PC-3 (cell line): ENCODE measurements around the gene SLC38A6. TPM values are rescaled to one million over a fixed set of nuclear protein-coding genes. Genes with fewer than 3 reads are reported as not detected.

ENCODE experiments used
- ATAC-seq: fragments of 200-7000 bp; cut with Tn5 transposase; 2 replicates; pipeline ENCODE4 v1.9.1; 2020; ENCODE audit warnings: mild to moderate bottlenecking, moderate library complexity
- BruUV-seq: library from RNA; stranded (reverse); fragments of 400-500 nt; replicated peaks from 2 replicates; lab custom pipeline; 2021; lab: Mats Ljungman, UMichigan
- CTCF ChIA-PET: fragments of 300-600 bp; sonication (Branson Sonifier 250); formaldehyde crosslinking; loops from one replicate; lab custom pipeline; 2022; ENCODE audit warnings: antibody characterized with exemption; lab: Charles Lee
- POLR2A ChIA-PET: fragments of 300-600 bp; sonication (Branson Sonifier 250); formaldehyde crosslinking; loops from one replicate; lab custom pipeline; 2022; ENCODE audit warnings: antibody characterized with exemption; ENCODE audit not compliant: unreplicated experiment; lab: Charles Lee
- DNase-seq: peaks from one replicate; pipeline ENCODE4 v3.0.0-alpha.2; 2015
- H2AFZ ChIP-seq: fragments of 300-600 bp; sonication (generic); 2 replicates; pipeline ENCODE4 v1.6.0; 2016; ENCODE audit warnings: antibody characterized with exemption, low read length
- H3F3A ChIP-seq: fragments of 300-600 bp; sonication (generic); one replicate; pipeline ENCODE4 v1.6.0; 2017; ENCODE audit warnings: antibody characterized with exemption, low read length, control low read depth, mild to moderate bottlenecking; ENCODE audit not compliant: unreplicated experiment
- H3K27ac ChIP-seq: fragments of 300-600 bp; sonication (generic); 2 replicates; pipeline ENCODE4 v1.5.1; 2016; ENCODE audit warnings: mild to moderate bottlenecking, low read length
- H3K27me3 ChIP-seq: fragments of 300-600 bp; sonication (generic); 2 replicates; pipeline ENCODE4 v1.6.1; 2016; ENCODE audit warnings: low read length, mixed read lengths
- H3K36me3 ChIP-seq: fragments of 300-600 bp; sonication (generic); 2 replicates; pipeline ENCODE4 v1.6.1; 2016; ENCODE audit warnings: low read depth, mixed run types, low read length, mixed read lengths
- H3K4me1 ChIP-seq: fragments of 300-600 bp; sonication (generic); 2 replicates; pipeline ENCODE4 v1.5.1; 2016; ENCODE audit warnings: low read length; ENCODE audit not compliant: insufficient read depth
- H3K4me2 ChIP-seq: fragments of 300-600 bp; sonication (generic); 2 replicates; pipeline ENCODE4 v1.6.0; 2016; ENCODE audit warnings: low read length
- H3K4me3 ChIP-seq: fragments of 300-600 bp; sonication (generic); 2 replicates; pipeline ENCODE4 v1.5.1; 2016; ENCODE audit warnings: mild to moderate bottlenecking, low read length, mixed read lengths
- H3K79me2 ChIP-seq: fragments of 300-600 bp; sonication (generic); 2 replicates; pipeline ENCODE4 v1.6.1; 2017; ENCODE audit warnings: low read length, mixed read lengths
- H3K9ac ChIP-seq: fragments of 300-600 bp; sonication (generic); 2 replicates; pipeline ENCODE4 v1.6.0; 2016; ENCODE audit warnings: mild to moderate bottlenecking, low read length
- H3K9me2 ChIP-seq: fragments of 300-600 bp; sonication (generic); replicated peaks from 2 replicates; pipeline ENCODE4 v1.6.1; 2016; ENCODE audit warnings: mixed run types, low read length, mixed read lengths
- H3K9me3 ChIP-seq: fragments of 300-600 bp; sonication (generic); 2 replicates; pipeline ENCODE4 v1.6.1; 2016; ENCODE audit warnings: low read length, mixed read lengths
- H4K20me1 ChIP-seq: fragments of 300-600 bp; sonication (generic); 2 replicates; pipeline ENCODE4 v1.6.1; 2016; ENCODE audit warnings: low read length, mixed read lengths
- EZH2 ChIP-seq: fragments of 300-600 bp; sonication (generic); IDR thresholded peaks from one replicate; pipeline ENCODE4 v1.6.1; 2017; ENCODE audit warnings: antibody characterized with exemption, mild to moderate bottlenecking, low read length; ENCODE audit not compliant: unreplicated experiment
- EZH2phosphoT487 ChIP-seq: fragments of 300-600 bp; sonication (generic); IDR thresholded peaks from 2 replicates; pipeline ENCODE4 v1.6.1; 2018; ENCODE audit warnings: mild to moderate bottlenecking, antibody characterized with exemption, low read length, borderline replicate concordance
- intact Hi-C: fragments of 100-400 bp; cut with micrococcal nuclease; formaldehyde crosslinking; loops from 2 replicates; pipeline ENCODE4 v1.9.0; 2023
- total RNA-seq: library from RNA; depleted of rRNA; stranded (reverse); fragments of >200 nt; gene quantifications from 2 replicates; pipeline ENCODE4 v1.2.3, GENCODE V29; 2014
- TF ChIP-seq, protein P1 (sequence below): fragments of 300-600 bp; sonication (generic); conservative IDR thresholded peaks from 2 replicates; pipeline ENCODE4 v1.5.1; 2017; ENCODE audit warnings: antibody characterized with exemption, low read depth, mild to moderate bottlenecking, low read length

Gene SLC38A6
- total RNA-seq, 1 experiment from 2014 or later = 28.0 TPM

- no TSS peak for BruUV-seq
- 0 out of 2 replicates have a peak overlapping the region, but pooled peaks have one; percentile 1 for H3K9ac ChIP-seq
- ATAC-seq (peak; percentile 52), DNase-seq (no peak)
- H3K27ac ChIP-seq = no peak overlapping the region
- H3K4me1 ChIP-seq = no peaks in the 10 kb centered on the region
- no peaks in the 10 kb centered on the region for H3F3A ChIP-seq
- no peaks in the 10 kb centered on the region for H3K36me3 ChIP-seq
- CTCF ChIA-PET = no interaction called here
- intact Hi-C loops = no loop called here
- POLR2A ChIA-PET = interaction anchor here (0.5 to 0.6 kb wide), 3 partner anchors 29 to 46 kb away, joined by 3 to 6 read pairs (median 3); no protein-coding TSS in a partner anchor
- H4K20me1 ChIP-seq = no peaks in the 10 kb centered on the region
- no peak overlapping the region for H3K4me2 ChIP-seq
- no peak for TF ChIP-seq EZH2
- TF ChIP-seq, protein P1, sequence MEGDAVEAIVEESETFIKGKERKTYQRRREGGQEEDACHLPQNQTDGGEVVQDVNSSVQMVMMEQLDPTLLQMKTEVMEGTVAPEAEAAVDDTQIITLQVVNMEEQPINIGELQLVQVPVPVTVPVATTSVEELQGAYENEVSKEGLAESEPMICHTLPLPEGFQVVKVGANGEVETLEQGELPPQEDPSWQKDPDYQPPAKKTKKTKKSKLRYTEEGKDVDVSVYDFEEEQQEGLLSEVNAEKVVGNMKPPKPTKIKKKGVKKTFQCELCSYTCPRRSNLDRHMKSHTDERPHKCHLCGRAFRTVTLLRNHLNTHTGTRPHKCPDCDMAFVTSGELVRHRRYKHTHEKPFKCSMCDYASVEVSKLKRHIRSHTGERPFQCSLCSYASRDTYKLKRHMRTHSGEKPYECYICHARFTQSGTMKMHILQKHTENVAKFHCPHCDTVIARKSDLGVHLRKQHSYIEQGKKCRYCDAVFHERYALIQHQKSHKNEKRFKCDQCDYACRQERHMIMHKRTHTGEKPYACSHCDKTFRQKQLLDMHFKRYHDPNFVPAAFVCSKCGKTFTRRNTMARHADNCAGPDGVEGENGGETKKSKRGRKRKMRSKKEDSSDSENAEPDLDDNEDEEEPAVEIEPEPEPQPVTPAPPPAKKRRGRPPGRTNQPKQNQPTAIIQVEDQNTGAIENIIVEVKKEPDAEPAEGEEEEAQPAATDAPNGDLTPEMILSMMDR = no peak
- TF ChIP-seq EZH2phosphoT487 = no peak
- H3K27me3 ChIP-seq = no peaks in the 10 kb centered on the region
- no peaks in the 10 kb centered on the region for H3K9me2 ChIP-seq
- H3K79me2 ChIP-seq = no peaks in the 10 kb centered on the region
- no peaks in the 10 kb centered on the region for H3K9me3 ChIP-seq
- H2AFZ ChIP-seq = no peak overlapping the region
- H3K4me3 ChIP-seq = no peak overlapping the region
These were observed 61.2 kb downstream of the SLC38A6 start for GRCh38 chr14:61042220-61042619.

DNA sequence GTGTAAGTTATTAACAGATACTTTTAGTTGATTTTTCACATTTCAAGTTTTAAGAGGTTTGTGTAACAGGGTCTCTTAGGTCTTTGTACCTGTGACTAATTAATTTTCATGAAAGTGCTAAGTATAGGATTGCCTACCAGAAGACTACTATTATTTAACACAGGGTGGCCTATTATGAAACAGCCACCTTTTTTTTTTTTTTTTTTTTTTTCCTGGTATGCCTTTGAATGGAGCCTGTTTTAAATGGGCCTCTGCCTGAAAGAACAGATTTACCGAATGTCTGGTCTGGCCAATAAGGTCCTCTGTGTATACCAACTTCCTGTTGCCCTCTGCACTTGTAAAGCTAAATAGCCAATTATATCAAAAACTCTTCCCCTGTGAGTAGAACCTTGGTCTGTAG, 62.5 kb downstream of the SLC38A6 start:
- no peak overlapping the region for H3K27ac ChIP-seq
- H3K27me3 ChIP-seq = no peaks in the 10 kb centered on the region
- POLR2A ChIA-PET = no interaction called here
- H3K9ac ChIP-seq = no peak overlapping the region
- no peak for ATAC-seq
- H3F3A ChIP-seq = no peaks in the 10 kb centered on the region
- no peaks in the 10 kb centered on the region for H3K9me3 ChIP-seq
- CTCF ChIA-PET = no interaction called here
- TF ChIP-seq EZH2phosphoT487 (no peak), EZH2 (no peak)
- TF ChIP-seq, protein P1 = no peak
- 0 out of 2 replicates have a peak, but pooled peaks cover 2% of the 10 kb centered on the region for H3K36me3 ChIP-seq
- no peak overlapping the region for H3K4me3 ChIP-seq
- no peaks in the 10 kb centered on the region for H4K20me1 ChIP-seq
- no peaks in the 10 kb centered on the region for H3K79me2 ChIP-seq
- no peak overlapping the region for H2AFZ ChIP-seq
- H3K9me2 ChIP-seq = no peaks in the 10 kb centered on the region
- BruUV-seq = no TSS peak
- no peaks in the 10 kb centered on the region for H3K4me1 ChIP-seq
- H3K4me2 ChIP-seq = no peak overlapping the region
- intact Hi-C loops = no loop called here
- DNase-seq = no peak

DNA sequence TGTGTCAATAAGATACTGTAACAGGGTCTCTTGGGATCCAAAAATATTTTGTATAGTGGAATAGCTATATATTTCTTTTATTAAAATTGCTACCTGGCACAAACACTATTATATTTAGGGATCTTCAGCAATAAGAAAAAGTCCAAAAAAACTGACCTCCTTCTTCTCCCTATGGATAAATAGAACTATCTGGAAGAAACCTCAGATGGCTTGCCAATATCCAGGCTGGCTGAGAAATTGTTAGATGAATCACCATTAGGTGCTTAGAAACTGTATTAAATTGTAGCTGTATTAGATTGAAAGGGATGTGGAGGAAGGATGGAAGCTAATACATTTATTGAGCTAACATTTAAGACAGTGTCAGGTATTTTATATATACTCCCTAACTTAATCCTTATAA, 66.0 kb downstream of the SLC38A6 start:
- H3K36me3 ChIP-seq = 0 out of 2 replicates have a peak, but pooled peaks cover 2% of the 10 kb centered on the region
- H3K9me3 ChIP-seq = no peaks in the 10 kb centered on the region
- no peak overlapping the region for H3K27ac ChIP-seq
- no peak for TF ChIP-seq EZH2
- TF ChIP-seq EZH2phosphoT487 = no peak
- TF ChIP-seq, protein P1 = no peak
- no peak overlapping the region for H3K4me2 ChIP-seq
- no peaks in the 10 kb centered on the region for H4K20me1 ChIP-seq
- intact Hi-C loops = no loop called here
- no peaks in the 10 kb centered on the region for H3K27me3 ChIP-seq
- no peaks in the 10 kb centered on the region for H3F3A ChIP-seq
- no peaks in the 10 kb centered on the region for H3K9me2 ChIP-seq
- no peaks in the 10 kb centered on the region for H3K4me1 ChIP-seq
- ChIA-PET CTCF (no interaction called here), POLR2A (no interaction called here)
- no peak for ATAC-seq
- no TSS peak for BruUV-seq
- H2AFZ ChIP-seq = no peak overlapping the region
- no peaks in the 10 kb centered on the region for H3K79me2 ChIP-seq
- no peak overlapping the region for H3K4me3 ChIP-seq
- no peak for DNase-seq
- H3K9ac ChIP-seq = no peak overlapping the region
